HEK293 (cell line): ENCODE data around the gene GCFC2.

Experiments
- CTCF ChIP-seq: fragments of 450-650 bp; formaldehyde crosslinking; IDR thresholded peaks from 2 replicates; pipeline ENCODE4 v1.5.1; 2016; ENCODE audit warnings: missing biosample characterization, missing genetic modification characterization
- PATZ1 ChIP-seq: fragments of 450-650 bp; formaldehyde crosslinking; IDR thresholded peaks from 2 replicates; pipeline ENCODE4 v1.5.1; 2016; ENCODE audit warnings: missing biosample characterization, missing genetic modification characterization
- PRDM10 ChIP-seq: fragments of 450-650 bp; formaldehyde crosslinking; IDR thresholded peaks from 2 replicates; pipeline ENCODE4 v1.5.1; 2016; ENCODE audit warnings: missing biosample characterization, missing genetic modification characterization
- ZNF184 ChIP-seq: fragments of 450-650 bp; IDR thresholded peaks from 2 replicates; pipeline ENCODE4 v1.5.1; 2018; ENCODE audit warnings: missing biosample characterization, mild to moderate bottlenecking, missing genetic modification characterization
- ZNF292 ChIP-seq: fragments of 450-650 bp; formaldehyde crosslinking; IDR thresholded peaks from 2 replicates; pipeline ENCODE4 v1.5.1; 2016; ENCODE audit warnings: low read depth, missing biosample characterization, missing genetic modification characterization, borderline replicate concordance

- TF ChIP-seq ZNF292 (tag by site-specific recombination) (no peak), CTCF (tag by site-specific recombination) (no peak), PRDM10 (tag by site-specific recombination) (no peak), PATZ1 (no peak), ZNF184 (tag by site-specific recombination) (no peak)
Measured at GRCh38 chr2:75655861-75656260, 54.9 kb downstream of the GCFC2 start.
